Right lobe of liver (tissue), 6 donors: ENCODE results near the gene HINT2. TPM values are rescaled to one million over a fixed set of nuclear protein-coding genes. Genes with fewer than 3 reads are reported as not detected.
A peak's percentile ranks its signal among the peaks of the same experiment; 100 is the strongest.

Experiments used
- ATAC-seq, 4 donors: fragments of 200-7000 bp; cut with Tn5 transposase; one replicate each; pipeline ENCODE4 v1.9.1; 2020; ENCODE audit warnings: mild to moderate bottlenecking in 4 of 4, moderate library complexity in 4 of 4
- DNase-seq, 3 donors: peaks; one replicate each; pipeline ENCODE4 v3.0.0-alpha.2; 2020
- H3K27ac ChIP-seq, 3 donors: fragments of 200-600 bp; one replicate each; pipeline ENCODE4 v1.8.0; 2022
- H3K27me3 ChIP-seq, 2 donors: fragments of 200-600 bp; one replicate each; pipeline ENCODE4 v1.8.0; 2022
- H3K36me3 ChIP-seq, 4 donors: fragments of 200-600 bp; sonication (generic) in 1 of 4; one replicate each; pipeline versions ENCODE4 v1.5.1 to v1.8.0; 2017 to 2022; ENCODE audit warnings: control low read depth in 1 of 4
- H3K4me1 ChIP-seq, 4 donors: fragments of 200-600 bp; sonication (generic) in 1 of 4; one replicate each; pipeline versions ENCODE4 v1.5.1 to v1.8.0; 2017 to 2022; ENCODE audit warnings: control low read depth in 1 of 4
- H3K4me3 ChIP-seq, 3 donors: fragments of 200-600 bp; one replicate each; pipeline ENCODE4 v1.8.0; 2022
- H3K9me3 ChIP-seq, 4 donors: fragments of 200-600 bp; sonication (generic) in 1 of 4; one replicate each; pipeline versions ENCODE4 v1.5.1 to v1.8.0; 2017 to 2022; ENCODE audit warnings: control low read depth in 1 of 4
- POLR2A ChIP-seq: fragments of 450-650 bp; IDR thresholded peaks from one replicate; pipeline ENCODE4 v1.6.1; 2017; ENCODE audit warnings: antibody characterized with exemption, mild to moderate bottlenecking
- whole genome bisulfite sequencing: methylation state at CpG from one replicate; pipeline ENCODE4 v1.1.6; 2018; ENCODE audit warnings: low coverage, low lambda C conversion rate; ENCODE audit not compliant: insufficient coverage; ENCODE audit errors: missing lambda C conversion rate; 5-methylcytosine and 5-hydroxymethylcytosine counted together
- intact Hi-C, 2 donors: fragments of 100-400 bp; cut with DNase I; formaldehyde crosslinking; loops; one replicate each; pipeline versions ENCODE4 v1.11.2 to v1.14.1; 2022
- total RNA-seq, 6 experiments: library from RNA; depleted of rRNA in 2 of 6; stranded (reverse); fragments of >200 nt in 2 of 6; fragmentation: NEBNext Ultra II Directional in 3 of 6; extraction: Animal tissue kit (Norgen Biotek cat#: 25700) in 3 of 6; gene quantifications; one replicate each; pipeline versions ENCODE4 v1.1.0 to v1.2.4, GENCODE V29; 2016 to 2023
- TF ChIP-seq, protein P1 (sequence below), 4 donors: fragments of 200-600 bp in 3 of 4; fragments of 450-650 bp in 1 of 4; IDR thresholded peaks; one replicate each; pipeline versions ENCODE4 v1.5.1 to v1.8.0; 2016 to 2022; ENCODE audit warnings: antibody characterized with exemption in 4 of 4, mild to moderate bottlenecking in 2 of 4
- donor health status: DM: no; HTN: yes; CAD: no.
- donor health status: DM: no; HTN: no; CAD: no.
- donor health status: DM: no; HTN: no; CAD: no.
- donor health status: DM: no; HTN: yes; CAD: no.
- donor health status: DM: no; HTN: yes; CAD: no.

Gene HINT2
- total RNA-seq, 6 experiments from 2014 or later: 46.0 to 86.3 (median 67.1) TPM

DNA sequence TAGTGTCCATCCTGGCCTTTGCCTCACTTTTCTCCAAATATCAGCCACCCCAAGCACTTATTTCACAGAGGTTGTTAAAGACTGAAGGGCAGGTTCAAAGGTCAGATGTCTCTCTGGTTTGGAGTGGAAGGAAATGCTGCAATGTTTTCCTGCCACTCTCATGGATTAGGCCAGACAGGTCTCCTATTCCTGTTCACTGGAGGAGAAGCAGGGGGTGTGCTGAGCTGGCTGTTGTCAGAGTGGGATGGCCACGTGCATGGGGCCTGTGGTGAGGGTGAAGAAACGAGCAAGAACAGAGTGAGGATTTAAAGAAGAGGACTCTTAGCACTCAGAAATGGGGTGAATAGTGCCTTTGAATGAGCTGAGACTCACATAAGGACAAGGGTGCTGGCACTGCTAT, 20.9 kb upstream of the HINT2 start:
- 9% methylated on average over 2 of the region's 2 CpGs for WGBS
- H3K27ac ChIP-seq: peak overlapping the region in 2 of 3 donors; percentile 61 to 76
- DNase-seq: peak in 1 of 3 donors; percentile 55

DNA sequence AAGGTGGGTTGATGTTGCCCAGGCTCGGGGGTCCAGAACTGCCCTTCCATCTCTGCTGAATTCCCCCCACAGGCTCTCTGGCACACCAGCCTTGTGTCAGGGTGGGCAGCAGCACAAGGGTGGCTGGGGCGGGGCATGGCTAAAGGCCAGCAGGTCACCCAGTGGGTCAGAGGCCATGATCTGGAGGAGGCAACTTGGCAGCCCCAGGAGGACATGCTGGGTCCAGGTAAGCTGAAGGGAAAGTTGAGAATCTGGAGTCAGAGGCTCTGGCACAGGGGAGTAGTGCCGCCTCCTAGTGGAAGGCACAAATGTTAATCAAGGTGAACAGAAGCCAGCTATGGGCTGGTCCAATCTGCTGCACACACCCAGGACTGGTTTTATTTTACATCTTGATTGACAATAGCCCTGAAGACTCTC, 20.4 kb upstream of the HINT2 start:
- TF ChIP-seq, protein P1, sequence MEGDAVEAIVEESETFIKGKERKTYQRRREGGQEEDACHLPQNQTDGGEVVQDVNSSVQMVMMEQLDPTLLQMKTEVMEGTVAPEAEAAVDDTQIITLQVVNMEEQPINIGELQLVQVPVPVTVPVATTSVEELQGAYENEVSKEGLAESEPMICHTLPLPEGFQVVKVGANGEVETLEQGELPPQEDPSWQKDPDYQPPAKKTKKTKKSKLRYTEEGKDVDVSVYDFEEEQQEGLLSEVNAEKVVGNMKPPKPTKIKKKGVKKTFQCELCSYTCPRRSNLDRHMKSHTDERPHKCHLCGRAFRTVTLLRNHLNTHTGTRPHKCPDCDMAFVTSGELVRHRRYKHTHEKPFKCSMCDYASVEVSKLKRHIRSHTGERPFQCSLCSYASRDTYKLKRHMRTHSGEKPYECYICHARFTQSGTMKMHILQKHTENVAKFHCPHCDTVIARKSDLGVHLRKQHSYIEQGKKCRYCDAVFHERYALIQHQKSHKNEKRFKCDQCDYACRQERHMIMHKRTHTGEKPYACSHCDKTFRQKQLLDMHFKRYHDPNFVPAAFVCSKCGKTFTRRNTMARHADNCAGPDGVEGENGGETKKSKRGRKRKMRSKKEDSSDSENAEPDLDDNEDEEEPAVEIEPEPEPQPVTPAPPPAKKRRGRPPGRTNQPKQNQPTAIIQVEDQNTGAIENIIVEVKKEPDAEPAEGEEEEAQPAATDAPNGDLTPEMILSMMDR (IDR thresholded peaks at IDR 0.05): no peak
- TF ChIP-seq POLR2A: no peak
- ATAC-seq (peak in 2 of 4 donors; percentile 10 to 15), DNase-seq (peak in 1 of 3 donors; percentile 60)
- Histone ChIP-seq H3K36me3 (no peaks in the 10 kb centered on the region), H3K4me1 (peaks cover 0 to 33% (median 15%) of the 10 kb centered on the region in 4 donors), H3K9me3 (no peaks in the 10 kb centered on the region), H3K27ac (peak overlapping the region in 2 of 3 donors; percentile 61 to 76), H3K4me3 (no peak overlapping the region), H3K27me3 (no peaks in the 10 kb centered on the region)
- intact Hi-C loops: no loop called here
- 100% methylated on average over 1 of the region's 3 CpGs for WGBS

More for the DNA sequence above, 20.9 kb upstream of the HINT2 start:
- ATAC-seq: peak; percentile 74 to 78 (median 76)
- no peaks in the 10 kb centered on the region for H3K9me3 ChIP-seq
- no peaks in the 10 kb centered on the region for H3K27me3 ChIP-seq
- no peaks in the 10 kb centered on the region for H3K36me3 ChIP-seq
- H3K4me1 ChIP-seq: peaks cover 0 to 29% (median 15%) of the 10 kb centered on the region in 4 donors
- intact Hi-C loops: no loop called here
- no peak overlapping the region for H3K4me3 ChIP-seq
- no peak for TF ChIP-seq POLR2A
- TF ChIP-seq, protein P1 (IDR thresholded peaks at IDR 0.05): no peak

DNA sequence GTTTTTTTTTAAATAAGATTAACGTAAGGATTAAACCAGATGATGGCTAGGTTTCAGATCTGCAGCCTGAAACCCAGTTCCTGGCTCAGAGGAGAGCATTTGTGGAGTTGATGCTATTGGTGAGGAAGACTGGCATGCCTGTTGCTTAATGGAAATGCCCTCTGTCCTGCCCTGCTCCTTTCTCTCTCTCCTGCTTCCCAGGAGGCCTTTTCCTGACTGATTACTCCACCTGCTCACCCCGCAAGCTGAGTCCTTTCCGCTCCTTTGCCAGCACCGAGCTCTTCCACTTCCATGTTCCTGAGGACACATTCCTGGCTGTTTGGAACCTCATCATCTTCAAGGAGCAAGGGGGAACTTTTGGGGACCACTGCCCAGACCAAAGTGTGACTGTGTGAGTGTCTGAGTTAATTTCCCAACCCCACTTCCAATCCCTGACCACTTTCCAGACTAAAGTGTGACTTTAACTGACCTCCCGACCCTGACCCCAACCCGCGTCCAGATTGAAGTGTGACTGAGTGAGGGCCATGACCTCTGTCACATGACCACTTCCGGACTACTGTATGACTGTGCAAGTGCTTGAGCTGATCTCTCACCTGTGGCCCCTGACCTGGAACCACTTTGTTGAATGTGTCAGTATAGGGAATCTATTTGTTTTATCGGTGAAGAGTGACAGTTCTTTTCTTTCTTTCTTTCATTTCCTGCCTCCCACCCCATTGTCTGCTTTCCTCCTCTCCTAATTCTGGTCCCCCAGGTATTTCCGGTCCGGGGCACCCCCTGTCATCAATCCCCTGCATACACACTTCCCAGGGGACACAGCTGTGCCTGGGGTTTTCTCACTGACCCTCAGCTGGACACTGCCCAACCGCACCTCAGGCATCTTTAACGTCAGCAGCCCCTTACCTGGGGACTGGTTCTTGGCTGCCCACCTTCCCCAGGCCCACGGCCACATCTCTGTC, 19.7 kb upstream of the HINT2 start:
- Histone ChIP-seq H3K27me3 (no peaks in the 10 kb centered on the region), H3K27ac (peak overlapping the region in 2 of 3 donors; percentile 61 to 76), H3K4me3 (no peak overlapping the region), H3K4me1 (peaks cover 0 to 38% (median 15%) of the 10 kb centered on the region in 4 donors), H3K36me3 (no peaks in the 10 kb centered on the region), H3K9me3 (no peaks in the 10 kb centered on the region)
- WGBS: 45% methylated on average over 12 of the region's 14 CpGs
- peak; percentile 42 to 83 (median 71) for DNase-seq
- intact Hi-C loops: no loop called here
- ATAC-seq: peak; percentile 68 to 79 (median 74)
- TF ChIP-seq POLR2A: peak; percentile 16
- TF ChIP-seq, protein P1 (IDR thresholded peaks at IDR 0.05): no peak

DNA sequence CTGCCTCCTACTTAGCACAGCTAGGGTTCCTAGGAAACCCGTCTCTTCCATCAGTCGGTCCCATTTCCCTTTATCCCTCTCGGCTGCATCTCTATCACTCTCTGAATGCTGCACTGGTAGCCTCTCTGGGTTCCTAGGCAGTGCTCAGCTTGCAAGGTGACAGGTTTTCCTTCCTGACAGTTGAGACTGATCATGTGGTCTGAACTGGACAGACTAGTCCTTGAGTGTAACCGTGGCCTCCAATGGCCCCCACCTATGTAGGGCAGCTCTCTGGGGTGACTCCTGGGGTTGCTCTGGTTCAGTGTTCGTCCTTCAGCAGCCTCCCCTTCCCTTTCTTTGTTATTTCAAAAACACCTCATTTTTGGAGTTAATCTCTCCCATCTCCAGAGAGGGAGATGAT, 18.0 kb upstream of the HINT2 start:
- Histone ChIP-seq H3K36me3 (no peaks in the 10 kb centered on the region), H3K4me1 (peaks cover 0 to 41% (median 15%) of the 10 kb centered on the region in 4 donors), H3K9me3 (no peaks in the 10 kb centered on the region), H3K27me3 (no peaks in the 10 kb centered on the region), H3K4me3 (no peak overlapping the region), H3K27ac (no peak overlapping the region)
- no peak for TF ChIP-seq POLR2A
- TF ChIP-seq, protein P1 (IDR thresholded peaks at IDR 0.05): no peak
- WGBS: 85% methylated on average over 5 of the region's 5 CpGs
- DNase-seq (peak in 1 of 3 donors; percentile 12), ATAC-seq (no peak)
- intact Hi-C loops: no loop called here
